ENCODE results near the gene TIMP2. TPM values are rescaled to one million over a fixed set of nuclear protein-coding genes. Genes with fewer than 3 reads are reported as not detected.
A peak's percentile ranks its signal among the peaks of the same experiment; 100 is the strongest.

The TIMP2 gene
- total RNA-seq, 1 experiment from 2014 or later: 60.5 TPM

GRCh38 chr17:78939615-78940014 lies 14.4 kb upstream of the TIMP2 start:
- no peak for DNase-seq (ENCODE audit: low spot score)
- POLR2A ChIA-PET (ENCODE audit: low non-redundant PET): no interaction called here
- CTCF ChIA-PET: no interaction called here

GRCh38 chr17:78937561-78937960 lies 12.4 kb upstream of the TIMP2 start:
- Histone ChIP-seq H3K27me3 (replicated peaks; ENCODE audit: insufficient read depth, low read depth, low read length, poor library complexity) (no peaks in the 10 kb centered on the region), H3K36me3 (ENCODE audit: insufficient read depth, low read length, poor library complexity, severe bottlenecking) (no peaks in the 10 kb centered on the region), H3K27ac (ENCODE audit: low read depth, low read length, poor library complexity, severe bottlenecking) (no peak overlapping the region), H3K4me3 (ENCODE audit: low read depth, low read length, poor library complexity, severe bottlenecking) (no peak overlapping the region), H3K9me3 (ENCODE audit: low read depth, low read length, poor library complexity, severe bottlenecking) (no peaks in the 10 kb centered on the region), H3K4me1 (ENCODE audit: insufficient read depth, low read length, poor library complexity, severe bottlenecking) (peaks cover 24% of the 10 kb centered on the region)
- POLR2A ChIA-PET (ENCODE audit: low non-redundant PET): no interaction called here
- no peak for DNase-seq (ENCODE audit: low spot score)
- CTCF ChIA-PET: interaction anchor here (0.6 kb wide), 1 partner anchor 15 kb away, joined by 6 read pairs; no protein-coding TSS in a partner anchor
- BruUV-seq (replicated peaks): no TSS peak
- intact Hi-C loops (cut with micrococcal nuclease; ENCODE audit: unreplicated experiment): no loop called here
- no peak for TF ChIP-seq EZH2 (IDR thresholded peaks at IDR 0.05; ENCODE audit: borderline replicate concordance, low read depth, low read length, poor library complexity, severe bottlenecking)
- TF ChIP-seq, protein P1, sequence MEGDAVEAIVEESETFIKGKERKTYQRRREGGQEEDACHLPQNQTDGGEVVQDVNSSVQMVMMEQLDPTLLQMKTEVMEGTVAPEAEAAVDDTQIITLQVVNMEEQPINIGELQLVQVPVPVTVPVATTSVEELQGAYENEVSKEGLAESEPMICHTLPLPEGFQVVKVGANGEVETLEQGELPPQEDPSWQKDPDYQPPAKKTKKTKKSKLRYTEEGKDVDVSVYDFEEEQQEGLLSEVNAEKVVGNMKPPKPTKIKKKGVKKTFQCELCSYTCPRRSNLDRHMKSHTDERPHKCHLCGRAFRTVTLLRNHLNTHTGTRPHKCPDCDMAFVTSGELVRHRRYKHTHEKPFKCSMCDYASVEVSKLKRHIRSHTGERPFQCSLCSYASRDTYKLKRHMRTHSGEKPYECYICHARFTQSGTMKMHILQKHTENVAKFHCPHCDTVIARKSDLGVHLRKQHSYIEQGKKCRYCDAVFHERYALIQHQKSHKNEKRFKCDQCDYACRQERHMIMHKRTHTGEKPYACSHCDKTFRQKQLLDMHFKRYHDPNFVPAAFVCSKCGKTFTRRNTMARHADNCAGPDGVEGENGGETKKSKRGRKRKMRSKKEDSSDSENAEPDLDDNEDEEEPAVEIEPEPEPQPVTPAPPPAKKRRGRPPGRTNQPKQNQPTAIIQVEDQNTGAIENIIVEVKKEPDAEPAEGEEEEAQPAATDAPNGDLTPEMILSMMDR (conservative IDR thresholded peaks at IDR 0.05; ENCODE audit: low read depth, low read length): no peak

More at GRCh38 chr17:78939615-78940014, 14.4 kb upstream of the TIMP2 start:
- H3K36me3 ChIP-seq (ENCODE audit: insufficient read depth, low read length, poor library complexity, severe bottlenecking): no peaks in the 10 kb centered on the region
- no peaks in the 10 kb centered on the region for H3K27me3 ChIP-seq (replicated peaks; ENCODE audit: insufficient read depth, low read depth, low read length, poor library complexity)
- BruUV-seq (replicated peaks): no TSS peak
- H3K4me1 ChIP-seq (ENCODE audit: insufficient read depth, low read length, poor library complexity, severe bottlenecking): peaks cover 14% of the 10 kb centered on the region
- H3K27ac ChIP-seq (ENCODE audit: low read depth, low read length, poor library complexity, severe bottlenecking): no peak overlapping the region
- no peaks in the 10 kb centered on the region for H3K9me3 ChIP-seq (ENCODE audit: low read depth, low read length, poor library complexity, severe bottlenecking)
- no peak overlapping the region for H3K4me3 ChIP-seq (ENCODE audit: low read depth, low read length, poor library complexity, severe bottlenecking)
- intact Hi-C loops (cut with micrococcal nuclease; ENCODE audit: unreplicated experiment): no loop called here
- no peak for TF ChIP-seq EZH2 (IDR thresholded peaks at IDR 0.05; ENCODE audit: borderline replicate concordance, low read depth, low read length, poor library complexity, severe bottlenecking)
- TF ChIP-seq, protein P1 (conservative IDR thresholded peaks at IDR 0.05; ENCODE audit: low read depth, low read length): no peak

- H3K4me3 ChIP-seq (ENCODE audit: low read depth, low read length, poor library complexity, severe bottlenecking): no peak overlapping the region
- no TSS peak for BruUV-seq (replicated peaks)
- no peaks in the 10 kb centered on the region for H3K36me3 ChIP-seq (ENCODE audit: insufficient read depth, low read length, poor library complexity, severe bottlenecking)
- ChIA-PET POLR2A (ENCODE audit: low non-redundant PET) (no interaction called here), CTCF (no interaction called here)
- H3K27me3 ChIP-seq (replicated peaks; ENCODE audit: insufficient read depth, low read depth, low read length, poor library complexity): no peaks in the 10 kb centered on the region
- peaks cover 24% of the 10 kb centered on the region for H3K4me1 ChIP-seq (ENCODE audit: insufficient read depth, low read length, poor library complexity, severe bottlenecking)
- no peak overlapping the region for H3K27ac ChIP-seq (ENCODE audit: low read depth, low read length, poor library complexity, severe bottlenecking)
- peak; percentile 86 for DNase-seq (ENCODE audit: low spot score)
- TF ChIP-seq EZH2 (IDR thresholded peaks at IDR 0.05; ENCODE audit: borderline replicate concordance, low read depth, low read length, poor library complexity, severe bottlenecking): no peak
- TF ChIP-seq, protein P1 (conservative IDR thresholded peaks at IDR 0.05; ENCODE audit: low read depth, low read length): no peak
- intact Hi-C loops (cut with micrococcal nuclease; ENCODE audit: unreplicated experiment): no loop called here
- no peaks in the 10 kb centered on the region for H3K9me3 ChIP-seq (ENCODE audit: low read depth, low read length, poor library complexity, severe bottlenecking)
Measured at GRCh38 chr17:78935419-78936323, 10.5 kb upstream of the TIMP2 start.

All from A673 (cell line).